Suprapubic skin (tissue), 4 donors: ENCODE results near the gene AXDND1. TPM values are rescaled to one million over a fixed set of nuclear protein-coding genes. Genes with fewer than 3 reads are reported as not detected.

ENCODE experiments used
- DNase-seq, 2 donors: peaks; one replicate each; pipeline ENCODE4 v3.0.0-alpha.2; 2019; ENCODE audit warnings: low spot score in 2 of 2
- H3K27ac ChIP-seq: fragments of 200-600 bp; sonication (generic); one replicate; pipeline ENCODE4 v1.5.1; 2019
- H3K27me3 ChIP-seq: fragments of 200-600 bp; sonication (generic); one replicate; pipeline ENCODE4 v1.5.1; 2019
- H3K36me3 ChIP-seq: fragments of 200-600 bp; sonication (generic); one replicate; pipeline ENCODE4 v1.5.1; 2019
- H3K4me1 ChIP-seq: fragments of 200-600 bp; sonication (generic); one replicate; pipeline ENCODE4 v1.5.1; 2019
- H3K4me3 ChIP-seq: fragments of 200-600 bp; sonication (generic); one replicate; pipeline ENCODE4 v1.5.1; 2019; ENCODE audit warnings: mild to moderate bottlenecking
- H3K9me3 ChIP-seq: fragments of 200-600 bp; sonication (generic); one replicate; pipeline ENCODE4 v1.5.1; 2019
- CTCF ChIP-seq, 2 donors: fragments of 200-600 bp in 1 of 2; fragments of 450-650 bp in 1 of 2; sonication (generic) in 1 of 2; IDR thresholded peaks; one replicate each; pipeline ENCODE4 v1.5.1; 2016 to 2019; ENCODE audit warnings: antibody characterized with exemption in 2 of 2, mild to moderate bottlenecking in 1 of 2, moderate library complexity in 1 of 2
- EP300 ChIP-seq: sonication (generic); formaldehyde crosslinking; IDR thresholded peaks from one replicate; pipeline ENCODE4 v1.6.1; 2017; ENCODE audit warnings: antibody characterized with exemption
- POLR2A ChIP-seq, 2 donors: fragments of 450-650 bp; IDR thresholded peaks; one replicate each; pipeline ENCODE4 v1.6.1; 2017; ENCODE audit warnings: antibody characterized with exemption in 2 of 2, mild to moderate bottlenecking in 2 of 2, moderate library complexity in 2 of 2
- POLR2AphosphoS5 ChIP-seq, 3 donors: sonication (generic); formaldehyde crosslinking; IDR thresholded peaks; one replicate each; pipeline ENCODE4 v1.6.1; 2017; ENCODE audit warnings: antibody characterized with exemption in 3 of 3
- WGBS: methylation state at CpG from one replicate; pipeline ENCODE4 v1.1.5; 2018; 5-methylcytosine and 5-hydroxymethylcytosine counted together
- total RNA-seq, 4 donors: library from RNA; depleted of rRNA; stranded (reverse); fragments of >200 nt; gene quantifications; one replicate each; pipeline ENCODE4 v1.1.0, GENCODE V29; 2016

AXDND1 gene
- 1 to 10 TPM in 1 of 4 donors, not detected in 3; 1.3 TPM for total RNA-seq

- no peaks in the 10 kb centered on the region for H3K27me3 ChIP-seq
- TF ChIP-seq POLR2AphosphoS5 (IDR thresholded peaks at IDR 0.05) = peak in 1 of 3 donors; percentile 19
- TF ChIP-seq EP300 = no peak
- TF ChIP-seq POLR2A (IDR thresholded peaks at IDR 0.05) = peak in 1 of 2 donors; percentile 13
- TF ChIP-seq CTCF (IDR thresholded peaks at IDR 0.05) = no peak
- 8% methylated on average over 42 of the region's 43 CpGs for WGBS
- no peaks in the 10 kb centered on the region for H3K36me3 ChIP-seq
- peak; percentile 92 to 94 for DNase-seq
- H3K9me3 ChIP-seq = no peaks in the 10 kb centered on the region
- peak within 1 kb of the TSS; percentile 79 for H3K4me3 ChIP-seq
- H3K4me1 ChIP-seq = peaks cover 8% of the 10 kb centered on the region
- peak within 1 kb of the TSS; percentile 92 for H3K27ac ChIP-seq
Measured at GRCh38 chr1:179365342-179366092, at the start of gene AXDND1. TSS of gene AXDND1 (plus strand) at chr1:179365971. CDS start at chr1:179366510, 539 bp downstream.

GRCh38 chr1:179318491-179318890 is 47.3 kb upstream of the AXDND1 start:
- H3K4me3 ChIP-seq = no peak overlapping the region
- WGBS = 85% methylated on average over 5 of the region's 5 CpGs
- TF ChIP-seq CTCF (IDR thresholded peaks at IDR 0.05) = no peak
- no peak for TF ChIP-seq POLR2AphosphoS5 (IDR thresholded peaks at IDR 0.05)
- TF ChIP-seq POLR2A (IDR thresholded peaks at IDR 0.05) = no peak
- TF ChIP-seq EP300 = no peak
- DNase-seq = no peak
- no peak overlapping the region for H3K27ac ChIP-seq
- peaks cover 4% of the 10 kb centered on the region for H3K36me3 ChIP-seq
- no peaks in the 10 kb centered on the region for H3K27me3 ChIP-seq
- no peaks in the 10 kb centered on the region for H3K4me1 ChIP-seq
- H3K9me3 ChIP-seq = no peaks in the 10 kb centered on the region

- no peak for TF ChIP-seq CTCF (IDR thresholded peaks at IDR 0.05)
- no peak for TF ChIP-seq EP300
- no peak for TF ChIP-seq POLR2AphosphoS5 (IDR thresholded peaks at IDR 0.05)
- no peak for TF ChIP-seq POLR2A (IDR thresholded peaks at IDR 0.05)
- 95% methylated on average over 5 of the region's 5 CpGs for WGBS
- Histone ChIP-seq H3K4me3 (no peak overlapping the region), H3K36me3 (peaks cover 4% of the 10 kb centered on the region), H3K27me3 (no peaks in the 10 kb centered on the region), H3K9me3 (no peaks in the 10 kb centered on the region), H3K4me1 (no peaks in the 10 kb centered on the region), H3K27ac (no peak overlapping the region)
- DNase-seq = no peak
Measured at GRCh38 chr1:179321533-179322216, 44.1 kb upstream of the AXDND1 start.

GRCh38 chr1:179322557-179322956 is 43.2 kb upstream of the AXDND1 start:
- H3K27me3 ChIP-seq = no peaks in the 10 kb centered on the region
- no peaks in the 10 kb centered on the region for H3K9me3 ChIP-seq
- DNase-seq = no peak
- H3K27ac ChIP-seq = no peak overlapping the region
- 84% methylated on average over 3 of the region's 3 CpGs for WGBS
- peaks cover 4% of the 10 kb centered on the region for H3K36me3 ChIP-seq
- H3K4me3 ChIP-seq = no peak overlapping the region
- TF ChIP-seq POLR2AphosphoS5 (IDR thresholded peaks at IDR 0.05) = no peak
- TF ChIP-seq EP300 = no peak
- TF ChIP-seq CTCF (IDR thresholded peaks at IDR 0.05) = no peak
- TF ChIP-seq POLR2A (IDR thresholded peaks at IDR 0.05) = no peak
- H3K4me1 ChIP-seq = no peaks in the 10 kb centered on the region

- Histone ChIP-seq H3K4me1 (no peaks in the 10 kb centered on the region), H3K27me3 (no peaks in the 10 kb centered on the region), H3K4me3 (no peak overlapping the region), H3K27ac (no peak overlapping the region), H3K36me3 (peaks cover 4% of the 10 kb centered on the region), H3K9me3 (no peaks in the 10 kb centered on the region)
- no peak for DNase-seq
- 84% methylated on average over 4 of the region's 4 CpGs for WGBS
- TF ChIP-seq POLR2AphosphoS5 (IDR thresholded peaks at IDR 0.05) = no peak
- TF ChIP-seq POLR2A (IDR thresholded peaks at IDR 0.05) = no peak
Measured at GRCh38 chr1:179323436-179323835, 42.3 kb upstream of the AXDND1 start.
